ENCODE data around the gene ATAD1.

The ATAD1 gene

DNA sequence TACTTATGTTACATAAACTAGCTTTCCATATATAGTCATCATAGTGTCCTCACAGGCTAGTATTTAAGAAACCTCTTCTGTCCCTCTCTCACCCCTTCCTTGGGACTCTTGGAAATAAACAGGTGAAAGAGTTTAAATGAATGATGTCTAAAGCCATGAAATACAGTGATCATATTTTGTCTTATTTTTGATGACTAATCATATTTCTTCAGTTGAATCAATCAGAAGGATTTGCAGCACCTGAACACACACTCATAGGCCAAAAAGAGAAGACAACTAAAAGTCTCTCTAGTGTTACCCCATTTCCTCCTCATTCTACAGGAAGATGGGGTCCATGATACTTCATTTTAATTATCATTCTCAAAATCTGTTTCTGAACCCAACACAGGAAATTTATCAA is 8.6 kb upstream of the ATAD1 start:
- Histone ChIP-seq H3K36me3 (replicated peaks; ENCODE audit: low read depth, low read length) (no peaks in the 10 kb centered on the region), H3K9ac (ENCODE audit: low read length) (no peak overlapping the region), H4K20me1 (ENCODE audit: insufficient read depth, low read length) (no peaks in the 10 kb centered on the region), H3K79me2 (ENCODE audit: low read length) (no peaks in the 10 kb centered on the region), H3K27me3 (ENCODE audit: low read depth, low read length) (no peaks in the 10 kb centered on the region), H3K27ac (ENCODE audit: low read length) (no peak overlapping the region), H3K4me2 (ENCODE audit: low read length) (no peak overlapping the region), H3K9me3 (ENCODE audit: insufficient read depth, low read length) (no peaks in the 10 kb centered on the region), H3K4me1 (ENCODE audit: low read length) (no peaks in the 10 kb centered on the region), H2AFZ (ENCODE audit: low read depth, low read length) (no peak overlapping the region), H3K4me3 (ENCODE audit: low read length) (no peak overlapping the region)
- TF ChIP-seq, protein P1, sequence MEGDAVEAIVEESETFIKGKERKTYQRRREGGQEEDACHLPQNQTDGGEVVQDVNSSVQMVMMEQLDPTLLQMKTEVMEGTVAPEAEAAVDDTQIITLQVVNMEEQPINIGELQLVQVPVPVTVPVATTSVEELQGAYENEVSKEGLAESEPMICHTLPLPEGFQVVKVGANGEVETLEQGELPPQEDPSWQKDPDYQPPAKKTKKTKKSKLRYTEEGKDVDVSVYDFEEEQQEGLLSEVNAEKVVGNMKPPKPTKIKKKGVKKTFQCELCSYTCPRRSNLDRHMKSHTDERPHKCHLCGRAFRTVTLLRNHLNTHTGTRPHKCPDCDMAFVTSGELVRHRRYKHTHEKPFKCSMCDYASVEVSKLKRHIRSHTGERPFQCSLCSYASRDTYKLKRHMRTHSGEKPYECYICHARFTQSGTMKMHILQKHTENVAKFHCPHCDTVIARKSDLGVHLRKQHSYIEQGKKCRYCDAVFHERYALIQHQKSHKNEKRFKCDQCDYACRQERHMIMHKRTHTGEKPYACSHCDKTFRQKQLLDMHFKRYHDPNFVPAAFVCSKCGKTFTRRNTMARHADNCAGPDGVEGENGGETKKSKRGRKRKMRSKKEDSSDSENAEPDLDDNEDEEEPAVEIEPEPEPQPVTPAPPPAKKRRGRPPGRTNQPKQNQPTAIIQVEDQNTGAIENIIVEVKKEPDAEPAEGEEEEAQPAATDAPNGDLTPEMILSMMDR (IDR thresholded peaks at IDR 0.05; ENCODE audit: low read depth, low read length): no peak
- TF ChIP-seq EZH2phosphoT487 (IDR thresholded peaks at IDR 0.05; ENCODE audit: low read depth): no peak

DNA sequence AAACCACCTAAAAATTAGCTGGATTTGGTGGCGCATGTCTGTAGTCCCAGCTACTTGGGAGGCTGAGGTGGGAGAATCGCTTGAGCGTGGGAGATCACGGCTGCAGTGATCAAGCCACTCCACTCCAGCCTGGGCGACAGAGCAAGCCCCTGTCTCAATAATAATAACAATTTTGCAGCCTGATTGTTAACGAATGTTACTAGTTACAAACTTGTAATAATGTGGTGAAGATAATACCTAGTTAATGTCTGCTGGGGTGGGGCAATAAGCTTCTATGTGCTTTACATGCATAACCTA is 1.2 kb upstream of the ATAD1 start:
- peaks cover 25% of the 10 kb centered on the region for H4K20me1 ChIP-seq (ENCODE audit: insufficient read depth, low read length)
- H3K36me3 ChIP-seq (replicated peaks; ENCODE audit: low read depth, low read length): no peaks in the 10 kb centered on the region
- no peaks in the 10 kb centered on the region for H3K27me3 ChIP-seq (ENCODE audit: low read depth, low read length)
- no peaks in the 10 kb centered on the region for H3K9me3 ChIP-seq (ENCODE audit: insufficient read depth, low read length)
- TF ChIP-seq, protein P1 (IDR thresholded peaks at IDR 0.05; ENCODE audit: low read depth, low read length): no peak
- TF ChIP-seq EZH2phosphoT487 (IDR thresholded peaks at IDR 0.05; ENCODE audit: low read depth): no peak
- peak overlapping the region; percentile 94; the same call in 1 of the 2 replicates for H3K9ac ChIP-seq (ENCODE audit: low read length)
- no peak overlapping the region for H2AFZ ChIP-seq (ENCODE audit: low read depth, low read length)
- peaks cover 23% of the 10 kb centered on the region for H3K4me1 ChIP-seq (ENCODE audit: low read length)
- peak overlapping the region; percentile 91 for H3K4me2 ChIP-seq (ENCODE audit: low read length)
- H3K79me2 ChIP-seq (ENCODE audit: low read length): peaks cover 38% of the 10 kb centered on the region
- H3K4me3 ChIP-seq (ENCODE audit: low read length): peak overlapping the region; percentile 99
- peak overlapping the region; percentile 95 for H3K27ac ChIP-seq (ENCODE audit: low read length)

DNA sequence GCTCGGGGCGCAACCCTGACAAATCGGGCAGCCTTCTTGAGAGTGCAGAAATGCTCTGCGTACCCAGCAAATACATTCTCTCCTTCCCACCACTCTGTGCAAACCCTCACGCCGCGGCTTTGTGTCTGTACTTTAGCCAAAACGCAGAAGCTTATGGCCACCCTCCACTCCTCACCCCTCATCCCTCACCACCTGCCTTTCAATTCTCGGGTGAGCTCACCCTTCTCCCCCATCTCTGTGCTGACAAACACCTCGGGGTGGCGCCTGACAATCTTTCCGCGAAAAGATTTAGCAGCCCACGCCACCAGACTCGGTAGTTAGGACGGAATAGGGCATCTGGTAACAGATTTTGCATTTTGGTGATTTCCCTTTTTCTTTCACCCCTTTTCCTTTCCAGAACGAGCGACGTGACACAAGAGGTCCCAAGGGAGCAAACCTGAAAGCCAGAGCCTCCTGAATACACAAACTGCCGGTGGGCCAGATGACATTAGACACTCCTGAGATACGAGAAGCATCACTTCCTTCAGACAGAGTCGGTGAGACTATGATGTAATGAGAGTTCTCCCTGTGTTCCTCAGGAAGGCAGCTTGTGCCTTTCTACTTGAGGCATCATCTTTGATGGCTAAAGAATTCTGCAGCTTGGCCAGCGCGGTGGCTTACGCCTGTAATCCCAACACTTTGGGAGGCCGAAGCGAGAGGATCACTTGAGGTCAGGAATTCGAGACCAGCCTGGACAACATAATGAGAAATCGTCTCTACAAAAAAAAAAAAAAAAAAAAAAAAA is 671 bp upstream of the ATAD1 start:
- peak overlapping the region; percentile 91 for H3K4me2 ChIP-seq (ENCODE audit: low read length)
- peaks cover 28% of the 10 kb centered on the region for H4K20me1 ChIP-seq (ENCODE audit: insufficient read depth, low read length)
- H3K9me3 ChIP-seq (ENCODE audit: insufficient read depth, low read length): no peaks in the 10 kb centered on the region
- TF ChIP-seq, protein P1 (IDR thresholded peaks at IDR 0.05; ENCODE audit: low read depth, low read length): peak; percentile 26
- no peak for TF ChIP-seq EZH2phosphoT487 (IDR thresholded peaks at IDR 0.05; ENCODE audit: low read depth)
- no peaks in the 10 kb centered on the region for H3K27me3 ChIP-seq (ENCODE audit: low read depth, low read length)
- H3K4me1 ChIP-seq (ENCODE audit: low read length): peaks cover 23% of the 10 kb centered on the region
- H3K79me2 ChIP-seq (ENCODE audit: low read length): peaks cover 43% of the 10 kb centered on the region
- H2AFZ ChIP-seq (ENCODE audit: low read depth, low read length): peak overlapping the region; percentile 72
- H3K27ac ChIP-seq (ENCODE audit: low read length): peak overlapping the region; percentile 95
- peak overlapping the region; percentile 99 for H3K4me3 ChIP-seq (ENCODE audit: low read length)
- peaks cover 3% of the 10 kb centered on the region for H3K36me3 ChIP-seq (replicated peaks; ENCODE audit: low read depth, low read length)
- H3K9ac ChIP-seq (ENCODE audit: low read length): peak overlapping the region; percentile 94

DNA sequence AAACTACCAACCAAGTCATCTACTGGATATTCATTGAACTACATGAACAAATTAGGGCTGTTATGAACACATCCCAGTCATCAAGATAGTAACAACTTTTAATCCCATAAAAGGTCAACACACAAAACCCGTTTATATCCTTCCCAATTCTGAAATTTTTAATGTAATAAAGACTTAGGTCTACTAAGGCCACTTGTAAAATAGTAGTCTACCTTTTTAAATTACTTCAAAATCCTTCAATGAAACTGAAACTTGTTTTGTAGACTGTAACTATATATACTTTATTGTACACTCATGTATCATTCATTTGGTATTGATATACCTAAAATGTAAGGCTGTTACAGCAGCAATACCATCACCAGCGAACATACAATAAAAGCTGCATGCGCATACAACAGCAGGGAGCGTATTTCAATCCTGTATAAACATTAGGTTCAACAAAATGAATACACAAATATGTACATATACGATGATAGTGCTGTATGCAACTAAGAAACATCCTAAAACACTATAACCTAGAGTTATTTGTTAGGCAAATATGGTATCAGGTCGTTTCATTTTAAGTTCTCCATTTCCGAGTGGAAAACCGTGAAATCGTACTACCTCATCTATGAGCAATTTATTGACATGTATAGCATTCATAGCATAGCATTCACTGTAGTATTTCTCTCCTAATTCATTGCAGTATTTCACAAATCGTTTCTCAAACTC is 973 bp downstream of the ATAD1 start:
- Histone ChIP-seq H3K79me2 (ENCODE audit: low read length) (peaks cover 52% of the 10 kb centered on the region), H3K9me3 (ENCODE audit: insufficient read depth, low read length) (no peaks in the 10 kb centered on the region), H4K20me1 (ENCODE audit: insufficient read depth, low read length) (peaks cover 28% of the 10 kb centered on the region)

More for the DNA sequence above, 973 bp downstream of the ATAD1 start:
- Histone ChIP-seq H3K27me3 (ENCODE audit: low read depth, low read length) (no peaks in the 10 kb centered on the region), H2AFZ (ENCODE audit: low read depth, low read length) (no peak overlapping the region), H3K4me2 (ENCODE audit: low read length) (peak overlapping the region; percentile 91), H3K27ac (ENCODE audit: low read length) (peak overlapping the region; percentile 95), H3K4me1 (ENCODE audit: low read length) (peaks cover 23% of the 10 kb centered on the region), H3K4me3 (ENCODE audit: low read length) (peak overlapping the region; percentile 99), H3K36me3 (replicated peaks; ENCODE audit: low read depth, low read length) (peaks cover 3% of the 10 kb centered on the region), H3K9ac (ENCODE audit: low read length) (peak overlapping the region; percentile 94)
- TF ChIP-seq, protein P1 (IDR thresholded peaks at IDR 0.05; ENCODE audit: low read depth, low read length): no peak
- no peak for TF ChIP-seq EZH2phosphoT487 (IDR thresholded peaks at IDR 0.05; ENCODE audit: low read depth)
